Astrocyte (in vitro differentiated cells and primary cell): ENCODE data around the gene STARD13. TPM values are rescaled to one million over a fixed set of nuclear protein-coding genes. Genes with fewer than 3 reads are reported as not detected.

Experiments used
- DNase-seq: peaks from one replicate; pipeline ENCODE4 v3.0.0-alpha.2; 2010; ENCODE audit warnings: low read depth
- FAIRE-seq: peaks from 2 replicates; lab custom pipeline; 2011; peaks lifted over from hg19 to GRCh38; lab: Jason Lieb, UNC
- H2AFZ ChIP-seq: 2 replicates; pipeline ENCODE4 v1.6.0; 2012; ENCODE audit warnings: low read depth, low read length, inconsistent platforms
- H3K27ac ChIP-seq: 2 replicates; pipeline ENCODE4 v1.5.1; 2011; ENCODE audit warnings: low read depth, low read length, inconsistent platforms
- H3K27me3 ChIP-seq: 2 replicates; pipeline ENCODE4 v1.6.0; 2011; ENCODE audit warnings: low read length, inconsistent platforms; ENCODE audit not compliant: insufficient read depth
- H3K36me3 ChIP-seq: 2 replicates; pipeline ENCODE4 v1.5.1; 2011; ENCODE audit warnings: low read length, inconsistent platforms; ENCODE audit not compliant: insufficient read depth
- H3K4me1 ChIP-seq: 2 replicates; pipeline ENCODE4 v1.5.1; 2011; ENCODE audit warnings: low read length, inconsistent platforms; ENCODE audit not compliant: insufficient read depth
- H3K4me2 ChIP-seq: 2 replicates; pipeline ENCODE4 v1.6.0; 2012; ENCODE audit warnings: low read length, inconsistent platforms
- H3K4me3 ChIP-seq: 2 replicates; pipeline ENCODE4 v1.5.1; 2011; ENCODE audit warnings: low read depth, mild to moderate bottlenecking, low read length, inconsistent platforms; ENCODE audit not compliant: insufficient read depth
- H3K79me2 ChIP-seq: 2 replicates; pipeline ENCODE4 v1.6.0; 2012; ENCODE audit warnings: mild to moderate bottlenecking, low read length, inconsistent platforms; ENCODE audit not compliant: insufficient read depth
- H3K9ac ChIP-seq: 2 replicates; pipeline ENCODE4 v1.6.0; 2012; ENCODE audit warnings: mild to moderate bottlenecking, low read length, inconsistent platforms
- H3K9me3 ChIP-seq: 2 replicates; pipeline ENCODE4 v1.5.1; 2012; ENCODE audit warnings: low read depth, mild to moderate bottlenecking, low read length, inconsistent platforms; ENCODE audit not compliant: insufficient read depth
- H4K20me1 ChIP-seq: 2 replicates; pipeline ENCODE4 v1.6.0; 2012; ENCODE audit warnings: low read length, inconsistent platforms; ENCODE audit not compliant: insufficient read depth
- H3K27ac Mint-ChIP-seq: one replicate; pipeline ENCODE4 v1.8.0; 2021; ENCODE audit warnings: mild to moderate bottlenecking, mixed read lengths; ENCODE audit not compliant: unreplicated experiment
- H3K27me3 Mint-ChIP-seq: one replicate; pipeline ENCODE4 v1.8.0; 2021; ENCODE audit warnings: low read depth, mixed read lengths; ENCODE audit not compliant: unreplicated experiment
- H3K36me3 Mint-ChIP-seq: one replicate; pipeline ENCODE4 v1.8.0; 2021; ENCODE audit warnings: low read depth, mixed read lengths; ENCODE audit not compliant: unreplicated experiment
- H3K4me1 Mint-ChIP-seq: one replicate; pipeline ENCODE4 v1.8.0; 2021; ENCODE audit warnings: low read depth, mixed read lengths; ENCODE audit not compliant: unreplicated experiment
- H3K4me3 Mint-ChIP-seq: one replicate; pipeline ENCODE4 v1.8.0; 2021; ENCODE audit warnings: mild to moderate bottlenecking, moderate library complexity, mixed read lengths; ENCODE audit not compliant: unreplicated experiment
- H3K9me3 Mint-ChIP-seq: one replicate; pipeline ENCODE4 v1.8.0; 2021; ENCODE audit warnings: mild to moderate bottlenecking, mixed read lengths; ENCODE audit not compliant: unreplicated experiment
- EZH2 ChIP-seq: IDR thresholded peaks from 2 replicates; pipeline ENCODE4 v1.6.1; 2012; ENCODE audit warnings: mild to moderate bottlenecking, low read length, inconsistent platforms; ENCODE audit not compliant: insufficient read depth
- total RNA-seq: library from RNA; stranded (reverse); gene quantifications from 2 replicates; pipeline ENCODE4 v1.2.1, GENCODE V29; 2021
- TF ChIP-seq, protein P1 (sequence below): IDR thresholded peaks from 2 replicates; pipeline ENCODE4 v1.5.1; 2011; ENCODE audit warnings: low read depth, mild to moderate bottlenecking, inconsistent platforms, low read length, moderate library complexity; ENCODE audit not compliant: insufficient read depth

STARD13 gene
- total RNA-seq, 1 donor from 2014 or later = 30.1 TPM

DNA sequence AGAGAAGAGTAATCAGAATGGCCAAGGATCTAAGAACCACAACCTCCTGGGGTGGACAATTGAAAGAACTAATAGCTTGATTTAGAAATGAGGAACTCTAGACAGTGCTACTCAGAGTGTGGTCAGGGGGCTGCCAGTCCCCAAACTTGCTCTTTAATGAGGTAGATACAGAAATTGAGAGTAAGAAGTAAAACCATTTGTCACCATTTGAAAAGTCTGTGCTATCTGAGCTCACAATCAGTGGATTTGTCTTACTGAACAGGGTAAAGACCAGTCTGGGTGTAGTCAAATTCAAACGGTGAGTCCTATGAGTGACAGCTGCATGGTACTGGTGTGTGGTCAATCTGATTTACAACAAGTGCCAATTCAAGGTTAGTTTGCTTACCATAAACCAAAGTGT lies 150.5 kb downstream of the STARD13 start:
- no peaks in the 10 kb centered on the region for H3K27me3 Mint-ChIP-seq
- H3K4me1 Mint-ChIP-seq = peaks cover 1% of the 10 kb centered on the region

DNA sequence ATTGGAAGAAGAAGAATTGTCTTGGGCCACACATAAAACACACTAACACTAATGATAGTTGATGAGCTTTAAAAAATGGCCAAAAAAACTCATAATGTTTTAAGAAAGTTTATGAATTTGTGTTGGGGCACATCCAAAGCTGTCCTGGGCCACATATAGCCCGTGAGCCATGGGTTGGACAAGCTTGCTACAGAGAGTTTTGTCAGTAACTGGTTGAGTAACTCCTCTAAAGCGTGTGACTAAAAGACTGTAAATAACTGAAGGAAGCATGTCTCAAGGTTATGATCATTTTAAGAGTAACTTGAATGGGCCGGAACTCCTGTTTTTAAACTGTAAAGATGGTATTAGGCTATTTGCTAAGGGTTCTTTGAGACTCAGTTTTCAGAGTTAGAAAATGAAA lies 151.3 kb downstream of the STARD13 start:
- no peaks in the 10 kb centered on the region for H3K27me3 Mint-ChIP-seq
- Histone ChIP-seq H3K36me3 (peaks cover 30% of the 10 kb centered on the region), H4K20me1 (peaks cover 9% of the 10 kb centered on the region), H2AFZ (no peak overlapping the region), H3K4me3 (no peak overlapping the region), H3K27me3 (no peaks in the 10 kb centered on the region), H3K79me2 (peaks cover 22% of the 10 kb centered on the region), H3K4me1 (no peaks in the 10 kb centered on the region), H3K9ac (no peak overlapping the region), H3K4me2 (no peak overlapping the region), H3K27ac (no peak overlapping the region), H3K9me3 (no peaks in the 10 kb centered on the region)
- H3K36me3 Mint-ChIP-seq = peaks cover 27% of the 10 kb centered on the region
- FAIRE-seq = no peak
- H3K4me3 Mint-ChIP-seq = no peak overlapping the region
- TF ChIP-seq, protein P1, sequence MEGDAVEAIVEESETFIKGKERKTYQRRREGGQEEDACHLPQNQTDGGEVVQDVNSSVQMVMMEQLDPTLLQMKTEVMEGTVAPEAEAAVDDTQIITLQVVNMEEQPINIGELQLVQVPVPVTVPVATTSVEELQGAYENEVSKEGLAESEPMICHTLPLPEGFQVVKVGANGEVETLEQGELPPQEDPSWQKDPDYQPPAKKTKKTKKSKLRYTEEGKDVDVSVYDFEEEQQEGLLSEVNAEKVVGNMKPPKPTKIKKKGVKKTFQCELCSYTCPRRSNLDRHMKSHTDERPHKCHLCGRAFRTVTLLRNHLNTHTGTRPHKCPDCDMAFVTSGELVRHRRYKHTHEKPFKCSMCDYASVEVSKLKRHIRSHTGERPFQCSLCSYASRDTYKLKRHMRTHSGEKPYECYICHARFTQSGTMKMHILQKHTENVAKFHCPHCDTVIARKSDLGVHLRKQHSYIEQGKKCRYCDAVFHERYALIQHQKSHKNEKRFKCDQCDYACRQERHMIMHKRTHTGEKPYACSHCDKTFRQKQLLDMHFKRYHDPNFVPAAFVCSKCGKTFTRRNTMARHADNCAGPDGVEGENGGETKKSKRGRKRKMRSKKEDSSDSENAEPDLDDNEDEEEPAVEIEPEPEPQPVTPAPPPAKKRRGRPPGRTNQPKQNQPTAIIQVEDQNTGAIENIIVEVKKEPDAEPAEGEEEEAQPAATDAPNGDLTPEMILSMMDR = no peak
- TF ChIP-seq EZH2 = no peak
- H3K9me3 Mint-ChIP-seq = no peaks in the 10 kb centered on the region
- H3K4me1 Mint-ChIP-seq = peaks cover 1% of the 10 kb centered on the region
- DNase-seq = no peak
- no peak overlapping the region for H3K27ac Mint-ChIP-seq

More for the DNA sequence above, 150.5 kb downstream of the STARD13 start:
- Histone ChIP-seq H3K79me2 (peaks cover 21% of the 10 kb centered on the region), H3K9ac (no peak overlapping the region), H3K27me3 (no peaks in the 10 kb centered on the region), H3K9me3 (no peaks in the 10 kb centered on the region), H2AFZ (no peak overlapping the region), H4K20me1 (peaks cover 10% of the 10 kb centered on the region), H3K4me2 (no peak overlapping the region), H3K27ac (no peak overlapping the region), H3K4me1 (no peaks in the 10 kb centered on the region), H3K36me3 (peaks cover 35% of the 10 kb centered on the region), H3K4me3 (no peak overlapping the region)
- TF ChIP-seq EZH2 = no peak
- TF ChIP-seq, protein P1 = no peak
- H3K9me3 Mint-ChIP-seq = no peaks in the 10 kb centered on the region
- DNase-seq (no peak), FAIRE-seq (no peak)
- no peak overlapping the region for H3K4me3 Mint-ChIP-seq
- H3K27ac Mint-ChIP-seq = no peak overlapping the region
- peaks cover 25% of the 10 kb centered on the region for H3K36me3 Mint-ChIP-seq

DNA sequence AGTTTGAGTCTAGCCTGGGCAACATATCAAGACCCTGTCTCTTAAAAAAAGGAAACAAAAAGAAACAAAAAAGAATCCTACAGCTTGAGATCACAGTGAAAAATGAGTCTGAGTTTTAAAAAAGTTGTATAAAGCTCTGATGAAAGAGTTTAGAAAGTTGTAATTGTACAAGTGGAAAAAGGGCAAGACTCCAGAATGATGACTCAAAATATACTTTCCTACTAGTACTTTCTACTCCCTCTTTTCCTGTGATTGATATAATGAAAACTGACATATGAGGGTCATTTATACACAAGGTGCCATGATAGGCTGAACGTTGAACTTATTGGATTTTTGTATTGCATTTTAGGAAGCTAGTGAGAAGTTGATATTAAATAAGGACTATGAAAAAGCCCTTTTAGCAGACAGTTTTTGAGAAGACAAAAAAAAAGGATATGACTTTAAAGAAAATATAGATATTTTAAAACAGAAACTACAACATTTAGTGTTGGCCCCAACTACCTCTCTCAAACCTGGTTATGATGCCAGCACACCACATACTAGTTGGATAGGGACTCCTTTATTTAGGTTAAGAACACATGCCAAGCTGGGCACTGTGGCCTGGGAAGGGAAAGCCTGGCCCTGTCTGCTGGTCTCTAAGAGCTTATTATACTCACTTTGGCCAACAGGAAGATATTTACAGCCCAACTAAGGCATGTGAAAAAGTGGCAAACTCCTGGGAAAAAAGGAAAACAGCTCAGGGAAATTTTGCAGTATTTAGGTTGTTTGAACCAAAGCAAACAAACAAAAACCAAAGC lies 152.7 kb downstream of the STARD13 start:
- no peak overlapping the region for H3K27ac Mint-ChIP-seq
- H3K36me3 ChIP-seq = peaks cover 42% of the 10 kb centered on the region
- no peak overlapping the region for H2AFZ ChIP-seq
- H3K4me2 ChIP-seq = no peak overlapping the region
- H4K20me1 ChIP-seq = peaks cover 3% of the 10 kb centered on the region
- peaks cover 2% of the 10 kb centered on the region for H3K9me3 Mint-ChIP-seq
- no peaks in the 10 kb centered on the region for H3K4me1 ChIP-seq
- no peak for TF ChIP-seq EZH2
- TF ChIP-seq, protein P1 = no peak
- peak overlapping the region; percentile 14 for H3K27ac ChIP-seq
- no peaks in the 10 kb centered on the region for H3K27me3 ChIP-seq
- no peaks in the 10 kb centered on the region for H3K9me3 ChIP-seq
- H3K4me1 Mint-ChIP-seq = peaks cover 3% of the 10 kb centered on the region
- H3K79me2 ChIP-seq = peaks cover 33% of the 10 kb centered on the region
- no peak overlapping the region for H3K4me3 Mint-ChIP-seq
- no peaks in the 10 kb centered on the region for H3K27me3 Mint-ChIP-seq
- peak; percentile 69 for DNase-seq
- no peak for FAIRE-seq
- peaks cover 28% of the 10 kb centered on the region for H3K36me3 Mint-ChIP-seq
- H3K4me3 ChIP-seq = no peak overlapping the region
- H3K9ac ChIP-seq = no peak overlapping the region
